ENCODE results near the gene MSN.

DNA sequence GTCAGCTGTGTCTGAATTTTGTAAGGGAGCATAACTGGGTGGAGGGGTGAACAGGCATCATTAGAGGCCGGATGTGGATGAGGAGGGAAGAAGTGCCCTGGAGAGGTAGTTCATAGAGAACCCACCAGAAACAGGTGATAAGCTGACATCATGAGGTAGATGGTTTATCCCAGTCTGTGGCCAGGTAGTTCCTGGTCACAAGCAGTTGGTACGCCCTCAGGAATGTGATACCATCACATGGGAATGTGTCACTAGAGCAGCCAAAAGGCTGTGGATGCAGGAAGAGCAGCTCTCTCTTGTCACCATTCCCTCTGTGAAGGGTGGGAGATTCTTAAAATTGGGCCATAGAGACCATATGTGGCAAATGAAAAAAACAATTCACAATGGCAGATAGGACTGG is 21.9 kb downstream of the MSN start:
- TF ChIP-seq, protein P1, sequence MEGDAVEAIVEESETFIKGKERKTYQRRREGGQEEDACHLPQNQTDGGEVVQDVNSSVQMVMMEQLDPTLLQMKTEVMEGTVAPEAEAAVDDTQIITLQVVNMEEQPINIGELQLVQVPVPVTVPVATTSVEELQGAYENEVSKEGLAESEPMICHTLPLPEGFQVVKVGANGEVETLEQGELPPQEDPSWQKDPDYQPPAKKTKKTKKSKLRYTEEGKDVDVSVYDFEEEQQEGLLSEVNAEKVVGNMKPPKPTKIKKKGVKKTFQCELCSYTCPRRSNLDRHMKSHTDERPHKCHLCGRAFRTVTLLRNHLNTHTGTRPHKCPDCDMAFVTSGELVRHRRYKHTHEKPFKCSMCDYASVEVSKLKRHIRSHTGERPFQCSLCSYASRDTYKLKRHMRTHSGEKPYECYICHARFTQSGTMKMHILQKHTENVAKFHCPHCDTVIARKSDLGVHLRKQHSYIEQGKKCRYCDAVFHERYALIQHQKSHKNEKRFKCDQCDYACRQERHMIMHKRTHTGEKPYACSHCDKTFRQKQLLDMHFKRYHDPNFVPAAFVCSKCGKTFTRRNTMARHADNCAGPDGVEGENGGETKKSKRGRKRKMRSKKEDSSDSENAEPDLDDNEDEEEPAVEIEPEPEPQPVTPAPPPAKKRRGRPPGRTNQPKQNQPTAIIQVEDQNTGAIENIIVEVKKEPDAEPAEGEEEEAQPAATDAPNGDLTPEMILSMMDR (IDR thresholded peaks at IDR 0.05): no peak
- TF ChIP-seq POLR2A (IDR thresholded peaks at IDR 0.05): no peak
- no peak for TF ChIP-seq POLR2AphosphoS5 (IDR thresholded peaks at IDR 0.05)
- no peak for TF ChIP-seq EP300 (IDR thresholded peaks at IDR 0.05)
